Ectodermal cell (in vitro differentiated cells): ENCODE results near the gene ANKMY2. TPM values are rescaled to one million over a fixed set of nuclear protein-coding genes. Genes with fewer than 3 reads are reported as not detected.
"Not testable (repeated sequence)": the region's sequence is repeated elsewhere in the genome, so short reads cannot be mapped to it uniquely, and the experiment has no call there.

Experiments
- H3K27ac ChIP-seq: 2 replicates; pipeline ENCODE4 v1.7.0; 2013; ENCODE audit warnings: mild to moderate bottlenecking, low read depth, low read length; ENCODE audit not compliant: insufficient read depth, poor library complexity, severe bottlenecking
- H3K27me3 ChIP-seq: 2 replicates; pipeline ENCODE4 v1.7.0; 2013; ENCODE audit warnings: mild to moderate bottlenecking, low read length; ENCODE audit not compliant: insufficient read depth, control insufficient read depth, poor library complexity, severe bottlenecking
- H3K36me3 ChIP-seq: one replicate; pipeline ENCODE4 v1.7.0; 2013; ENCODE audit warnings: low read length; ENCODE audit not compliant: control insufficient read depth, insufficient read depth
- H3K4me1 ChIP-seq: one replicate; pipeline ENCODE4 v1.7.0; 2013; ENCODE audit warnings: low read length; ENCODE audit not compliant: control insufficient read depth, insufficient read depth
- H3K4me3 ChIP-seq: 2 replicates; pipeline ENCODE4 v1.7.0; 2013; ENCODE audit warnings: low read depth, low read length, control low read depth; ENCODE audit not compliant: insufficient read depth
- H3K9me3 ChIP-seq: 2 replicates; pipeline ENCODE4 v1.7.0; 2013; ENCODE audit warnings: mild to moderate bottlenecking, low read length, moderate library complexity; ENCODE audit not compliant: control insufficient read depth
- WGBS, 2 experiments: methylation state at CpG; one replicate each; pipeline ENCODE4 v1.1.7; 2013; ENCODE audit warnings: missing lambda C conversion rate in 2 of 2; 5-methylcytosine and 5-hydroxymethylcytosine counted together
- polyA plus RNA-seq, 4 experiments: library from polyadenylated mRNA; stranded (reverse); fragments of 50-300 nt; gene quantifications; one replicate each; pipeline ENCODE4 v1.2.3, GENCODE V29; 2013

Gene ANKMY2
- polyA plus RNA-seq (2013, experiment 1 of 4), result 32.7 TPM
- polyA plus RNA-seq (2013, experiment 2 of 4), result 34.0 TPM
- polyA plus RNA-seq (2013, experiment 3 of 4), result 27.1 TPM
- 30.2 TPM for polyA plus RNA-seq (2013, experiment 4 of 4)

DNA sequence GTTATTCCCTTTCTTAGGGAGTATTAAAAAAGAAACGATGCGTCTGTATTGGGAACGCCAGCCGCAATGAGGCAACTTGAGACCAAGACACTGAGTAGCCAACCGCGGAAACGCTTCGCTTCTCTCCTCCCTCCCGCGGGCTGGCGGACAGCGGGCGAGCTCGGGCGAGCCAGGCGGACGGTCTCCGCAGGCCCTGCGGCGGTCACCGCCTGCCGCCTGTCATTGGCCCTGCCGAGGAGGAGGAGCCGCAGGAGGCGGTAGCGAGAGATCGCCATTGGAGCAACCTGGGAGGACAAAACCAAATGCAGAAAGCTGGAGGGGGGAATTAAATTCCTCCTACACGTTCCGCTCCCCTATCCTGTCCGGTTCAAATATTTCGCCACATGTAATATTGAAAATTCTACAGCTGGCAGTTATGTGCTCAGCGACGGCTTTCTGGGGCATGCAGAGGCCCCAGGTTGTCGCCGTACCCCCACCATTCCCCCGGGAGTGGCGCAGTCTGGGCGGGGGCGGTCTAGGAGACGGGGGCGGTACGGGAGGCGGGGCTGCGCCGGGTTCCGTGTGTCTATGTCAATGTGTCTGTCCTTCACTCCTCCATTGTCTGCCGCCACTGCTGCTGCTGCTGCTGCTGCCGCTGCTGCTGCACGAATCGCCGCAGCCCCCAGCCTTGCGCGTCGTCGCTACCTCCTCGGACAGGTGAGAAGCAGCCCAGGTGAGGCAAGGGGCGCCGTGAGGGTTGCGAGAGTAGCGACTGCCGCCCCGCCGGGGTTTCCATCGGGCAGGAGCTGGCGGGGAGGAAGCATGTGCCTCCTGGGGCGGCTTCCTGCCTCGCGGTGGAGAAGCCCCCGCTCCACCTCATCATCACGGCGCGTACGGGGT, at the start of gene ANKMY2, which contains the start of gene BZW2:
Gene ANKMY2 (minus strand): TSS at position 162 of the 879 bp plus-strand sequence. CDS start 181 bp downstream, outside the sequence.
Gene BZW2 (plus strand): TSS at position 589 of the 879 bp plus-strand sequence. CDS start 19,263 bp downstream, outside the sequence.
- Histone ChIP-seq H3K27me3 (peaks cover 8% of the 10 kb centered on the region), H3K9me3 (no peaks in the 10 kb centered on the region), H3K4me3 (peak within 1 kb of the TSS; percentile 90), H3K27ac (peak within 1 kb of the TSS; percentile 99), H3K36me3 (no peaks in the 10 kb centered on the region), H3K4me1 (peaks cover 25% of the 10 kb centered on the region)
- WGBS, 2 experiments, result 0 to 1% methylated on average over 73 of the region's 73 CpGs

DNA sequence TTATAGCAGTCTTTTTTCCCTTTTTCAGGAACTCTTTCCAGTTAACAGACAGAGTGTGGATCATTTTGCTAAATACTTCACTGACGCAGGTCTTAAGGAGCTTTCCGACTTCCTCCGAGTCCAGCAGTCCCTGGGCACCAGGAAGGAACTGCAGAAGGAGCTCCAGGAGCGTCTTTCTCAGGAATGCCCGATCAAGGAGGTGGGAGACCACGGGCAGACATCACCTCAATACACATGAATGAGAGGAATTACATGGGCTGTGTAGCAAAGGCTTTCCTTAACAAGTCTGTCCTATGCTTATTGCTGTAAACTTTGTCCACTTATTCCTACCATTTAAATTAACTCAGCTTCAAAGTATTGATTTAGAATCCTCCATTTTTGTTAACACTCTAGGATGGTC, 49.3 kb upstream of the ANKMY2 start:
- no peaks in the 10 kb centered on the region for H3K27me3 ChIP-seq
- peaks cover 32% of the 10 kb centered on the region for H3K36me3 ChIP-seq
- no peak overlapping the region for H3K27ac ChIP-seq
- WGBS, 2 experiments, result 90 to 99% methylated on average over 6 of the region's 6 CpGs
- H3K4me3 ChIP-seq, result no peak overlapping the region
- no peaks in the 10 kb centered on the region for H3K9me3 ChIP-seq
- no peaks in the 10 kb centered on the region for H3K4me1 ChIP-seq

DNA sequence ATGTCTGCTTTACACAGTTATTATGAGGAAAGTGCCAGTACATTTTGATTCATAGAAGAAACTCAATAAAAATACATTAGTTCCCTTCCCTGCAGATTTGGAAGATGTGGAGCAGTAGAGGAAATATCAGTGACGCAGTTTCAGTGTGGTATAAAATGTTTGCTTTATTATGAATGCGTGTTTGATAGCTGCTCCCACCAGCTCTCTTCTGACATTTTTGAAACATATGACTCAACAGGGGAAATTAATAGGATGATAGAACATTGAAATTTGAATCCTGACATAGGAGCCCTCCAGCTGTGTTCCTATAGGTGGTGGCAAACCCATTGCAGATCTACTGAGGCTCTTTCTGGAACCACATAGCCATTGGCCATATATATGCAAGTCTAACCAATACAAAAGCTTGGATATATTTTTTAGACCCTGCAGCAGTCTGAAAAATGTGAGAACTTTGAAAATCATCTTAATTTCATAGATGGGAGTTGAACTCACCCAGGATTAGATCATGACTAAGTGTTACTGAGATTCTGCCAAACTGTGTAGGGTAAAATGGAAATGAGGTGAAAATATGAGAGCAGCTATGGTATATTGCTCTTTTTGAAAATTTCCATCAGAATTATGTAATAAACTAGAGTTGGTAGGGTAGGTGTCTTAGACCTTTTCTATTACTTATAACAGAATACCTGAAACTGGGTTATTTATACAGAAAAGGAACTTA, 48.2 kb upstream of the ANKMY2 start:
- no peaks in the 10 kb centered on the region for H3K9me3 ChIP-seq
- H3K36me3 ChIP-seq, result peaks cover 32% of the 10 kb centered on the region
- H3K27me3 ChIP-seq, result no peaks in the 10 kb centered on the region
- no peaks in the 10 kb centered on the region for H3K4me1 ChIP-seq
- H3K27ac ChIP-seq, result no peak overlapping the region
- H3K4me3 ChIP-seq, result no peak overlapping the region
- 98 to 100% methylated on average over 2 of the region's 2 CpGs for WGBS, 2 experiments

DNA sequence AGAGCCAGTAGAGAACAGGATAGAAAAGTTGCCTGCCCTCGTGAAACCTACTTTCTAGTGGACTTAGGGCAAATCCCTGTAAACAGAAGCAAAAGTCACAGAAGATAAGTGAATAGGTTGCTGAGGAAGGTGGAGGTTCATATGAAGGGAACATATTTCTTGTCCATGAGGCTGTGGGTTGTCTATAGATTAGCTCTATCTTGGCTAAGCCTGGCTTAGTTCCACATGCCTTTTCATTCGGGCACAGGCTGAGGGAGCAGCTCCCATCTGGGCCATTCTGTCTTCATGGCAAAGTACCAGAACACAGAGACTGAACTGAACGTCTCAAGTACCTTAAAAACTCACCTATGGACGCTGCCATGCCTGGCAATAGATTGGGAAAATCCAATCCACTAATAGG, 45.7 kb upstream of the ANKMY2 start:
- WGBS, 2 experiments, result 92 to 94% methylated on average over 4 of the region's 4 CpGs
- Histone ChIP-seq H3K27ac (no peak overlapping the region), H3K27me3 (no peaks in the 10 kb centered on the region), H3K4me1 (no peaks in the 10 kb centered on the region), H3K36me3 (peaks cover 20% of the 10 kb centered on the region), H3K9me3 (no peaks in the 10 kb centered on the region), H3K4me3 (no peak overlapping the region)

DNA sequence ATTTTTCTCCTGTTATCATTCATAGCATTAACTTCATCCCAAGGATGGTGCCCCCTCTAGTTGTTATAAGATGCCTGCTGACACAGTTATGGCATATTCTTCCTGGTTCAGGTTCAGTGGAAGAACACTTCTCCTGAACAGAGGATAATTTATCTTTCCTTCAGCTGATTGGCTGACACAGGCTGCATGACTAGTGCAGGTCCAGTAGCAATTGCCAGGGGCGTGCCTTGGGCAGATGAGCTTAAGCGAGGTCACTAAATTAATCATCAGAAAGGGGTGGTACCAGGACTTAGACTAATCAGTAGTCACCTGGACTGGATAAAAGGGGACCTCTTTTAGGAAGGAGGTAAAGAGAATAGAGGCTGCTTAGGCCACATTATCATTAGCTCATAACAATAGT, 42.7 kb upstream of the ANKMY2 start:
- Histone ChIP-seq H3K36me3 (peaks cover 13% of the 10 kb centered on the region), H3K9me3 (no peaks in the 10 kb centered on the region)
- 93 to 98% methylated on average over 2 of the region's 2 CpGs for WGBS, 2 experiments

DNA sequence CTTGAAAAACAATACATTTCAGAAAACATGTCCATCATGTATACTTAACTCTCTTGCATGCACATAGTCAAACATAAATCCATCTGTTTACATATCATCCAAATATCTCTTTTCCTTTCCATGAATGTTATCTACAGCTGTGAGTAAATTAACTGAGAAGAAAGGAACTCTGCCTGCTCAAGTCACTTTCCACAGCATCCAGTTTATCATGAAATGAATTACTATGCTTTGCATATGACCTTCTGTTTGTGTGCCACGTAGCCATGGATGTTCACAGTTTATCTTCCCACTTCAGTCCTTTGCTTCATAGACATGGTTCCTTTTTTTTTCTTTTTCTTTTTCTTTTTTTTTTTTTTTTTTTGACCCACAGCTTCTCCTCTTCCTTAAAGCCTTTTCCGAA, 40.0 kb upstream of the ANKMY2 start:
- WGBS, 2 experiments, result 93 to 96% methylated on average over 2 of the region's 2 CpGs

More for the DNA sequence above, 42.7 kb upstream of the ANKMY2 start:
- Histone ChIP-seq H3K27me3 (no peaks in the 10 kb centered on the region), H3K27ac (no peak overlapping the region), H3K4me1 (no peaks in the 10 kb centered on the region), H3K4me3 (no peak overlapping the region)

DNA sequence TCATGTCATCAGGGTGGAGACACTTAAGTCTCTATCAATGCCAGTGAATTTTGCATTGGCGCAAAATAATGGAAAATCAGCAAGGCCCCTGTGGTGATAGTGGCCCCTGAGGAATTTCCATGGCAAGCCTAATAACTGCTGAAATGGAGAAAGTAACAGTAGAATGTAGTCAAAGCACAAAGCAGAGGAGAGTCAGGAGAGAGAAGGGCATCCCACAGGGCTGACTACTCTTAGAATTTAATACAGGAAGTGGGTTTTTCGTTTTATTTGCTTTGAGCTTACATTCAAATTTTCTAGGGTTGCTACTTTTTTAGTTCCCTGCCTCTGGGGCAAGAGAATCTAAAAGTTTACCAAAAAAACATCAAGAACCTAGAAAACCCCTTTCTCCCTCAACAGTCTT, 39.4 kb upstream of the ANKMY2 start:
- Histone ChIP-seq H3K9me3 (no peaks in the 10 kb centered on the region), H3K4me1 (no peaks in the 10 kb centered on the region), H3K36me3 (no peaks in the 10 kb centered on the region), H3K27ac (no peak overlapping the region), H3K27me3 (no peaks in the 10 kb centered on the region), H3K4me3 (no peak overlapping the region)
- WGBS, 2 experiments, result 79 to 93% methylated on average over 2 of the region's 2 CpGs

More for the DNA sequence above, 40.0 kb upstream of the ANKMY2 start:
- peaks cover 5% of the 10 kb centered on the region for H3K36me3 ChIP-seq
- no peaks in the 10 kb centered on the region for H3K4me1 ChIP-seq
- H3K9me3 ChIP-seq, result no peaks in the 10 kb centered on the region
- no peak overlapping the region for H3K4me3 ChIP-seq
- H3K27ac ChIP-seq, result no peak overlapping the region
- no peaks in the 10 kb centered on the region for H3K27me3 ChIP-seq

DNA sequence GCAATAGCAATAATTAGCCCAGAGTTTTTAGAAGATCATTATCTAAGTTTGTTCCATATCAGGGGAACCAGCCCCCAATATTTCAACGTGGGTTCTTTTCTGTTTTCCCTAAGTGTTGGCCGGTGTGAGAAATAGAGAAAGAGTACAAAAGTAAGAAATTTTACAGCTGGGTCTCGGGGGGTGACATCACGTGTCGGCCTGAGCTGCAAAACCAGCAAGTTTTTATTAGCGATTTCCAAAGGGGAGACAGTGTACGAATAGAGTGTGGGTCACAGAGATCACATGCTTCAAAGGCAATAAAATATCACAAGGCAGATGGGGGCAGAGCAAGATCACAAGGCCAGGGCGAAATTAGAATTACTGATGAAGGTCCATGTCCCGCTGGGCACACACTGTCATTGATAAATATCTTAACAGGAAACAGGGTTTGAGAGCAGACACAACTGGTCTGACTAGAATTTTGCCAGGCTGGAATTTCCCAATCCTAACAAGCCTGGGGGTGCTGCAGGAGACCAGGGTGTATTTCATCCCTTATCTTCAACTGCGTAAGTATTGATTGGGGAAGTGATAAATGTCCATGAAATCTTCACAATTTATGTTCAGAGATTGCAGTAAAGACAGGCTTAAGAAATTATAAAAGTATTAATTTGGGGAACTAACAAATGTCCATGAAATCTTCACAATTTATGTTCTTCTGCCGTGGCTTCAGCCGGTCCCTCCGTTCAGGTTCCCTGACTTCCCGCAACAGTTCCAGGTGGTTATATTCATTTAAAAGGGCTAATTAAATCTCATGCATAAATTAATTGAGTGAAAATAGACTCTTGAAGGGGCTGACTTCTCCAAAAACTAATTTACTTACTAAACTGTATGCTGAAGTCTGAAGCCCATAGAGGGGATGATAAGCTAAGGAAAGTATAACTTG, 33.4 kb upstream of the ANKMY2 start:
- not testable (repeated sequence) for H3K4me1 ChIP-seq, H3K4me3 ChIP-seq, H3K27ac ChIP-seq, H3K27me3 ChIP-seq, H3K9me3 ChIP-seq
- peaks cover 10% of the 10 kb centered on the region for H3K36me3 ChIP-seq
- 95 to 98% methylated on average over 11 to 14 of the region's 14 CpGs for WGBS, 2 experiments

DNA sequence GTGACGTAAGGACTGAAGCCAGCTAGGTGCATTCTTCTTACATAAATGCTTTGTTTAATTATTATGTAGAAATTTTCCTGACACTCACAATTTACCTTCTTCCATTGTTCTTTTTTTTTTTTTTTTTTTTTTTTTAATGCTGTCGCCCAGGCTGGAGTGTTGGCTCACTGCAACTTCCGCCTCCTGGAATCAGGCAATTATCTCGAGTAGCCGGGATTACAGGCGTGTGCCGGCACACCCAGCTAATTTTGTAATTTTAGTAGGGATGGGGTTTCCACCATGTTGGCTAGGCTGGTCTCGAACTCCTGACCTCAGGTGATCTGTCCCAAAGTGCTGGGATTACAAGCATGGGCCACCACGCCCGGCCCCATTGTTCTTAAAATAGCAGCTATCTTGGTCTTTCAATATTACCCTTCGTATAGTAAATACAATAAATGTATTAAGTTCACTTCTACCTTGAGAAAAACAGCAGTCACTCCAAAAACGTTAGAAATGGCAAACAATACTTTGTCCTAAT, 32.5 kb upstream of the ANKMY2 start:
- H3K36me3 ChIP-seq, result peaks cover 10% of the 10 kb centered on the region

More for the DNA sequence above, 32.5 kb upstream of the ANKMY2 start:
- H3K27ac ChIP-seq, result no peak overlapping the region
- WGBS, 2 experiments, result 96% methylated on average over 10 to 11 of the region's 12 CpGs
- H3K4me3 ChIP-seq, result no peak overlapping the region
- no peaks in the 10 kb centered on the region for H3K9me3 ChIP-seq
- H3K4me1 ChIP-seq, result no peaks in the 10 kb centered on the region
- H3K27me3 ChIP-seq, result no peaks in the 10 kb centered on the region
